ES-I3 (cell line): ENCODE measurements around the gene BRF1.

Experiments used
- H3K36me3 ChIP-seq: 2 replicates; pipeline ENCODE4 v1.6.1; 2013; ENCODE audit warnings: mild to moderate bottlenecking, low read length, control low read depth, moderate library complexity; ENCODE audit not compliant: insufficient read depth
- H3K4me1 ChIP-seq: 2 replicates; pipeline ENCODE4 v1.6.1; 2013; ENCODE audit warnings: mild to moderate bottlenecking, control low read depth, low read length; ENCODE audit not compliant: insufficient read depth
- H3K9ac ChIP-seq: 2 replicates; pipeline ENCODE4 v1.6.1; 2013; ENCODE audit warnings: low read depth, mild to moderate bottlenecking, low read length, moderate library complexity
- H3K9me3 ChIP-seq: 2 replicates; pipeline ENCODE4 v1.6.1; 2013; ENCODE audit warnings: mild to moderate bottlenecking, low read length, moderate library complexity; ENCODE audit not compliant: control insufficient read depth, insufficient read depth

The BRF1 gene

GRCh38 chr14:105217774-105218173 is 83.0 kb downstream of the BRF1 start:
- Histone ChIP-seq H3K4me1 (no peaks in the 10 kb centered on the region), H3K9me3 (no peaks in the 10 kb centered on the region), H3K9ac (no peak overlapping the region), H3K36me3 (peaks cover 2% of the 10 kb centered on the region)

- H3K9ac ChIP-seq: no peak overlapping the region
- no peaks in the 10 kb centered on the region for H3K4me1 ChIP-seq
- H3K36me3 ChIP-seq: peaks cover 2% of the 10 kb centered on the region; the same call in 1 of the 2 replicates
- H3K9me3 ChIP-seq: no peaks in the 10 kb centered on the region
These were observed 84.1 kb downstream of the BRF1 start for GRCh38 chr14:105216490-105217247.

GRCh38 chr14:105215602-105216001 is 85.2 kb downstream of the BRF1 start:
- H3K9me3 ChIP-seq: no peaks in the 10 kb centered on the region
- H3K9ac ChIP-seq: no peak overlapping the region
- H3K4me1 ChIP-seq: no peaks in the 10 kb centered on the region
- peaks cover 2% of the 10 kb centered on the region; the same call in 1 of the 2 replicates for H3K36me3 ChIP-seq

GRCh38 chr14:105214324-105214915 is 86.4 kb downstream of the BRF1 start:
- H3K4me1 ChIP-seq: no peaks in the 10 kb centered on the region
- H3K36me3 ChIP-seq: peaks cover 2% of the 10 kb centered on the region; the same call in 1 of the 2 replicates
- no peaks in the 10 kb centered on the region for H3K9me3 ChIP-seq
- no peak overlapping the region for H3K9ac ChIP-seq

- Histone ChIP-seq H3K4me1 (no peaks in the 10 kb centered on the region), H3K9me3 (no peaks in the 10 kb centered on the region), H3K9ac (no peak overlapping the region), H3K36me3 (0 out of 2 replicates have a peak, but pooled peaks cover 2% of the 10 kb centered on the region)
These were observed 87.4 kb downstream of the BRF1 start for GRCh38 chr14:105213361-105213760.

GRCh38 chr14:105212541-105213300 is 88.1 kb downstream of the BRF1 start:
- no peak overlapping the region for H3K9ac ChIP-seq
- no peaks in the 10 kb centered on the region for H3K4me1 ChIP-seq
- no peaks in the 10 kb centered on the region for H3K9me3 ChIP-seq
- 0 out of 2 replicates have a peak, but pooled peaks cover 2% of the 10 kb centered on the region for H3K36me3 ChIP-seq

- Histone ChIP-seq H3K9me3 (no peaks in the 10 kb centered on the region), H3K9ac (no peak overlapping the region), H3K4me1 (no peaks in the 10 kb centered on the region), H3K36me3 (0 out of 2 replicates have a peak, but pooled peaks cover 2% of the 10 kb centered on the region)
These were observed 89.1 kb downstream of the BRF1 start for GRCh38 chr14:105211758-105212089.

GRCh38 chr14:105211086-105211757 is 89.6 kb downstream of the BRF1 start:
- Histone ChIP-seq H3K36me3 (0 out of 2 replicates have a peak, but pooled peaks cover 2% of the 10 kb centered on the region), H3K9me3 (no peaks in the 10 kb centered on the region), H3K4me1 (no peaks in the 10 kb centered on the region), H3K9ac (no peak overlapping the region)

- H3K9ac ChIP-seq: no peak overlapping the region
- H3K9me3 ChIP-seq: no peaks in the 10 kb centered on the region
- H3K36me3 ChIP-seq: 0 out of 2 replicates have a peak, but pooled peaks cover 2% of the 10 kb centered on the region
- no peaks in the 10 kb centered on the region for H3K4me1 ChIP-seq
These were observed 90.4 kb downstream of the BRF1 start for GRCh38 chr14:105210266-105211025.

GRCh38 chr14:105209646-105210045 is 91.2 kb downstream of the BRF1 start:
- Histone ChIP-seq H3K36me3 (0 out of 2 replicates have a peak, but pooled peaks cover 2% of the 10 kb centered on the region), H3K4me1 (no peaks in the 10 kb centered on the region), H3K9me3 (no peaks in the 10 kb centered on the region), H3K9ac (no peak overlapping the region)

GRCh38 chr14:105209091-105209490 is 91.7 kb downstream of the BRF1 start:
- Histone ChIP-seq H3K9ac (no peak overlapping the region), H3K9me3 (no peaks in the 10 kb centered on the region), H3K36me3 (0 out of 2 replicates have a peak, but pooled peaks cover 2% of the 10 kb centered on the region), H3K4me1 (no peaks in the 10 kb centered on the region)

- H3K9ac ChIP-seq: no peak overlapping the region
- no peaks in the 10 kb centered on the region for H3K4me1 ChIP-seq
- 0 out of 2 replicates have a peak, but pooled peaks cover 2% of the 10 kb centered on the region for H3K36me3 ChIP-seq
These were observed 92.1 kb downstream of the BRF1 start for GRCh38 chr14:105208738-105209075.

GRCh38 chr14:105207996-105208737 is 92.6 kb downstream of the BRF1 start:
- H3K9me3 ChIP-seq: no peaks in the 10 kb centered on the region
- no peaks in the 10 kb centered on the region for H3K4me1 ChIP-seq
- H3K36me3 ChIP-seq: 0 out of 2 replicates have a peak, but pooled peaks cover 2% of the 10 kb centered on the region
- H3K9ac ChIP-seq: no peak overlapping the region

More at GRCh38 chr14:105208738-105209075, 92.1 kb downstream of the BRF1 start:
- H3K9me3 ChIP-seq: no peaks in the 10 kb centered on the region
